Aorta (tissue), 5 donors: ENCODE data around the gene TMEM245. TPM values are rescaled to one million over a fixed set of nuclear protein-coding genes. Genes with fewer than 3 reads are reported as not detected.
"Not testable (repeated sequence)": the region's sequence is repeated elsewhere in the genome, so short reads cannot be mapped to it uniquely, and the experiment has no call there.

Experiments
- ATAC-seq: fragments of 200-7000 bp; cut with Tn5 transposase; one replicate; pipeline ENCODE4 v1.9.1; 2022; ENCODE audit warnings: moderate library complexity; ENCODE audit not compliant: low FRiP score
- DNase-seq, 2 donors: peaks; one replicate each; pipeline ENCODE4 v3.0.0-alpha.2; 2020
- H3K27ac ChIP-seq, 2 donors: one replicate each; pipeline ENCODE4 v1.5.1; 2013; ENCODE audit warnings: low read length in 2 of 2, mild to moderate bottlenecking in 2 of 2, moderate library complexity in 2 of 2, control low read depth in 1 of 2, inconsistent platforms in 1 of 2, low read depth in 1 of 2
- H3K27me3 ChIP-seq, 2 donors: one replicate each; pipeline ENCODE4 v1.6.1; 2013; ENCODE audit warnings: control low read depth in 1 of 2, low read length in 1 of 2, mild to moderate bottlenecking in 1 of 2, moderate library complexity in 1 of 2; ENCODE audit not compliant: insufficient read depth in 2 of 2, control insufficient read depth in 1 of 2
- H3K36me3 ChIP-seq, 2 donors: one replicate each; pipeline ENCODE4 v1.6.1; 2013; ENCODE audit warnings: control low read depth in 1 of 2, low read length in 1 of 2, mild to moderate bottlenecking in 1 of 2; ENCODE audit not compliant: insufficient read depth in 2 of 2, control insufficient read depth in 1 of 2
- H3K4me1 ChIP-seq, 2 donors: one replicate each; pipeline ENCODE4 v1.6.1; 2013; ENCODE audit warnings: low read length in 2 of 2, control low read depth in 1 of 2, mild to moderate bottlenecking in 1 of 2, moderate library complexity in 1 of 2; ENCODE audit not compliant: insufficient read depth in 2 of 2, control insufficient read depth in 1 of 2
- H3K4me3 ChIP-seq, 2 donors: one replicate each; pipeline ENCODE4 v1.5.1; 2013; ENCODE audit warnings: low read length in 2 of 2, control low read depth in 1 of 2, mild to moderate bottlenecking in 1 of 2
- H3K9me3 ChIP-seq: one replicate; pipeline ENCODE4 v1.6.1; 2013; ENCODE audit warnings: mild to moderate bottlenecking, low read length; ENCODE audit not compliant: control insufficient read depth
- WGBS, 2 donors: extraction: QIAGEN DNeasy Blood & Tissue Kit; methylation state at CpG; one replicate each; pipeline ENCODE4 v1.1.7; 2013; 5-methylcytosine and 5-hydroxymethylcytosine counted together
- intact Hi-C, 2 donors: fragments of 100-400 bp; cut with DNase I; formaldehyde crosslinking; loops; one replicate each; pipeline versions ENCODE4 v1.14.2 to v1.15.0; 2022
- polyA plus RNA-seq, 2 donors: library from polyadenylated mRNA; stranded (reverse); fragments of 200-250 nt; gene quantifications; one replicate each; pipeline ENCODE4 v1.2.3, GENCODE V29; 2013
- total RNA-seq, 2 donors: library from RNA; stranded (reverse); fragmentation: NEBNext Ultra II Directional; extraction: Animal tissue kit (Norgen Biotek cat#: 25700); gene quantifications; one replicate each; pipeline ENCODE4 v1.2.1, GENCODE V29; 2021
- donor health status: healthy with polysubstance abuse.
- donor health status: Bipolar disorder and iron deficiency.
- donor health status: DM: no; HTN: no; CAD: no.
- donor health status: DM: no; HTN: no; CAD: no.
- donor health status: DM: yes; HTN: yes; CAD: no.

TMEM245 gene
- total and polyA plus RNA-seq, 4 donors = 10.1 to 60.1 (median 36.4) TPM

DNA sequence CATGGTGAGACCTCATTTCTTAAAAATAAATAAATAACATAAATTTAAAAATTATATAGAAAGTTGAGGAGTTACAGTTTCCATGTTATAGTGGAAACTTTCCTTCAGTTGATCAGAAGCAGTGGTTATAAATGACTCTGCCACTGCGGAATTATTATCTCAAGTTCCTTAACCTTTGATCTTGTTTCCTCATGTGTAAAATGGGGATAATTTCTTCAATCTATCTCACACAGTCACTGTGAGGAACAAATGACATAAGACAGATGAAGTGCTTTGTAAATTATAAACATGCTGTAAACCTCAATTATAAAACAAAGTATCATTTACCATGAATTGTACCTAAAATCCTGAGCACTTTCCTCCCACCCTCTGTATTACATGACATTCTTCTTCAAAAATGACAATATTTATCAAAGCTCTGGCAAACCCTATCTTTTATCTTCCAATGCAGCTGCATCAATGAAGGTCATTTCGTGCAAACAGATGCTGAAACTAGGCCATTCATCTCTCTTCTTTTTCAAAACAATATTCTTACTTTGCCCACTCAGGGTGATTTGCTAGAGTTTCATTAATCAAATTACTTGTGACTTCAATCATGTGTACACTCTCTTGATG, 46.8 kb downstream of the TMEM245 start:
- no peak overlapping the region for H3K27ac ChIP-seq
- no peaks in the 10 kb centered on the region for H3K9me3 ChIP-seq
- H3K4me3 ChIP-seq = no peak overlapping the region
- ATAC-seq (no peak), DNase-seq (no peak)
- peaks cover 0 to 8% of the 10 kb centered on the region in 2 donors for H3K36me3 ChIP-seq
- WGBS, 2 donors = 80 to 90% methylated on average over 2 of the region's 2 CpGs
- no peaks in the 10 kb centered on the region for H3K4me1 ChIP-seq
- H3K27me3 ChIP-seq = no peaks in the 10 kb centered on the region
- intact Hi-C loops = no loop called here

DNA sequence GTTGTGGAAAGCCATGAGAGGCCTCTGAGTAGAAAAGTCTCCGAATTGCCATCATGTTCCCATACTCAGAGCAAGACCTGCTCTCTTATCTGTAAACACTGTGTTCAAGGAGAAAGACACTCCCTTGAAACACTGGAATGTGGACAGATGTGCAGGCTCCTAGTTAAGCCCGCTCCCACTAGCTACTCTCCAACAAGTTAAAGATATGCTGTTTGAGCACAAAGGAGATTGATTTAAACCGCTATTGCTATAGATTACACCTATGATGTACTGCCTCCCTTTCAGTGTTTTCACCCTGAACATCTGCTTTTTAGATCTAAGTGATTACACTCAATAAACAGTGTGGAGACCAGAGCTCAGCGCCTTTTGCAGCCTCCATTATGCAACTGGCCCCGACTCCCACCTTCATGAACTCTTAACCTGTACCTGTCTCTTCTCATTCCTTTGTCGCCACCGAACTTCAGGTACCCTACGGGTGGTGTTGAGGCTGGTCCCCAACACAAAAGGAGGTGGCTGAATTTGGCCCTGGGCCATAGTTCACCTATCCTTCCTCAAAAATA, 47.5 kb downstream of the TMEM245 start:
- intact Hi-C loops = no loop called here
- Histone ChIP-seq H3K27me3 (no peaks in the 10 kb centered on the region), H3K27ac (no peak overlapping the region), H3K9me3 (no peaks in the 10 kb centered on the region), H3K4me3 (no peak overlapping the region), H3K4me1 (no peaks in the 10 kb centered on the region), H3K36me3 (peaks cover 0 to 8% of the 10 kb centered on the region in 2 donors)
- DNase-seq = no peak
- no peak for ATAC-seq
- WGBS, 2 donors = 93 to 95% methylated on average over 8 of the region's 8 CpGs

DNA sequence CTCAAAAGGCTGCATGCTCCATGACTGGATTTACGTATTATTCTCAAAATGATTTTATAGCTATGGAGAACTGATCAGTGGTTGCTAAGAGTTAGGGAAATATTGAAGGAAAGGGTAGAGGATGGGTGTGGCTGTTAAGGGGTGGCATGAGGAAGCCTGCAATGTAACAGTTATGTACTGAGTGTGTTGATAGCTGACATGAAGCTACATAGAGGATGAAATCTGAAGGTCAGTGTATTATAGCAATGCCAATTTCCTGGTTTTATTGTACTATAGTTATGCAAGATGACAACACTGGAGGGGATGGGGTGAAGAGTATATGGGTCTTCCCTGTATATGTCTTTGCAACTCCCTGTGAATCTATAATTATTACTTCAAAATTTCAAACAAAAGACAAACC, 51.0 kb downstream of the TMEM245 start:
- Histone ChIP-seq H3K36me3 (peaks cover under 1 to 8% of the 10 kb centered on the region in 2 donors), H3K27me3 (no peaks in the 10 kb centered on the region), H3K9me3 (no peaks in the 10 kb centered on the region), H3K4me1 (no peaks in the 10 kb centered on the region), H3K27ac (no peak overlapping the region), H3K4me3 (no peak overlapping the region)
- intact Hi-C loops = no loop called here
- 96 to 97% methylated on average over 1 of the region's 1 CpG for WGBS, 2 donors
- ATAC-seq = no peak
- no peak for DNase-seq

DNA sequence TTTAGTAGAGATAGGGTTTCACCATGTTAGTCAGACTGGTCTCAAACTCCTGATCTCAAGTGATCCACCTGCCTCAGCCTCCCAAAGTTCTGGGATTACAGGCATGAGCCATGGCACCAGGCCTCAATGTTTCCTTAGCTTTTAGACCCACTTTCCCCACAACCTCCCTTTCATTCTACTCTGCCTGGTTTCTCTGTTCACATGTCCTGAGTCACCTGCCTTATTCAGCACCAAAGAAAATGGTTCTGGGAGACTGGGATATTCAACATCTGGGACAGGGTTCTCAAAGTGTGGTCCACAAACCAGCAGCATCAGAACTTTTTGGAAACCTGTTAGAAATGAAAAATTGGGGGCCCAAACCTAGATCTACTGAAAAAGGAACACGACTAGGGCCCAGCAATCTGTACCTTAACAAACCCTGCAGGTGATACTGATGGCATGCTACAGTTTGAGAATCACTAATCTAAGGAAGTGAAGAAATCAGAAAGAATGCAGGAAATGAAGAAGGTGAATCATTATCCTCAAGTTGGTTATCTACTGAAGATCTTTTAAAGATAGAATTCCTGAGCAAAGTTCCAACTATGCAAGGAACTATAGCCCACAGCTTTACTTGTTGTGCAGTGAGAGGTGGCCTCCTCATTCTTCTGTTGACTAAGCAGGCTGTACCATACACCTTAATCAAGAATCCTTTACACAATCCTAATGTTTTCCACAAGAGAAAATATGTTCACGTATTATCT, 54.6 kb downstream of the TMEM245 start:
- Histone ChIP-seq H3K27me3 (no peaks in the 10 kb centered on the region), H3K9me3 (no peaks in the 10 kb centered on the region), H3K4me3 (no peak overlapping the region), H3K27ac (no peak overlapping the region), H3K36me3 (peaks cover 7 to 8% of the 10 kb centered on the region in 2 donors), H3K4me1 (peaks cover 0 to 2% of the 10 kb centered on the region in 2 donors)
- no peak for ATAC-seq
- intact Hi-C loops = no loop called here
- WGBS, 2 donors = 90 to 92% methylated on average over 2 of the region's 2 CpGs
- DNase-seq = no peak

DNA sequence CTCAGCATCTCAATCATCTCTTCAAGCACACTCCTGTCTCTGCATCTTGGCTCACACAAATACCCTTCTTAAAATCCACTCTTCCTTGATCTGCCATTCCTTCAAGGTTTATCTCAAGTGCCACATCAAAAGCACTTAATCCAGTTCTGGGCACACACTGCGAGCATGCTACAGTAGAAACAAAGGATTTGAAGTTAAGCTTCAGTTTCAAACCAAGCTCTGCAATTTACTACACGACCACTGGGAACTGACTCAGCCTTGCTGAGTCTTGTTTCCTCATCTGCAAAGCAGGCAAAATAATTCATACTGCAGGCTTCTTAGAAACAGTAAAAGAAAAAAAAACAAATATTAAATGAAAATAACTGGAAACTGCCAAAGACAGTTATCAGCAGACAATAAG, 56.0 kb downstream of the TMEM245 start:
- Histone ChIP-seq H3K4me3 (no peak overlapping the region), H3K9me3 (no peaks in the 10 kb centered on the region), H3K4me1 (peaks cover 0 to 2% of the 10 kb centered on the region in 2 donors), H3K27me3 (no peaks in the 10 kb centered on the region), H3K36me3 (peaks cover 2 to 7% of the 10 kb centered on the region in 2 donors), H3K27ac (no peak overlapping the region)
- WGBS, 2 donors = 65 to 70% methylated on average over 2 of the region's 2 CpGs
- intact Hi-C loops = no loop called here
- ATAC-seq (no peak), DNase-seq (no peak)

DNA sequence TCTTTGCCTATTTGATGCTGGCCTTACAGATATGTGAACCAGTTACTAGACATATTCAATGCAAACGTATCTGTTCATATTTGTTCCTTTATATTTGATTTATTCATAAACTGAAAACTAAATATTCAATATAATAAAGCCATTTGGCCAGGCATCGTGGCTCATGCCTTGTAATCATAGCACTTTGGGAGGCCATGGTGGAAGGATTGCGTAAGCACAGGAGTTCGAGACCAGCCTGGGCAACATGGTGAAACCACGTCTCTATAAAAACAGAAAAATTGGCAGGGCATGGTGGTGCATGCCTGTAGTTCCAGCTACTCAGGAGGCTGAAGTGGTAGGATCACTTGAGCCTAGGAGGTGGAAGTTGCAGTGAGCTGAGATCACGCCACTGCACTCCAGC, 57.2 kb downstream of the TMEM245 start:
- H3K27ac ChIP-seq = no peak overlapping the region
- no peaks in the 10 kb centered on the region for H3K27me3 ChIP-seq
- WGBS, 2 donors = 70% methylated on average over 6 of the region's 6 CpGs
- intact Hi-C loops = no loop called here
- DNase-seq (no peak), ATAC-seq (no peak)
- no peaks in the 10 kb centered on the region for H3K9me3 ChIP-seq
- peaks cover 0 to 2% of the 10 kb centered on the region in 2 donors for H3K4me1 ChIP-seq
- H3K4me3 ChIP-seq = no peak overlapping the region
- H3K36me3 ChIP-seq = peaks cover 0 to 7% of the 10 kb centered on the region in 2 donors

DNA sequence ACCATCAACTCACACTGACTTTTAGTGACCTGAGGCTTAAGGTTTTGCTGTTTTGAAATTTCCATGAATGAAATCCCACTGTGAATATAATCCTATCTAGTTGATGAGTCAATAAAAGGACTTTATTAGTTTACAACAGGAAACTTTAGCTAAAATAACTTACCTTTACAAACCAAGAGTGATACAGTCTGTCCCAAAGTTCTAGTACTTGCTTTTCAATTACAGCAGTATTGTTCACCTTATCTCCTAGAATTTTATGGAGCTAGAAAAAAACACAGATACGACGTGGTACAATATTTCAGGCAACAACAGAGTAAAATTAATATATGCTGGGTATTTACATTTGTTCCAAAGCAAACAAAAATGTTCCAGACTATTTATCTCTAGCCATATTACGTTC, 59.6 kb downstream of the TMEM245 start:
- ATAC-seq = no peak
- Histone ChIP-seq H3K36me3 (peaks cover 0 to 11% of the 10 kb centered on the region in 2 donors), H3K4me3 (no peak overlapping the region), H3K27ac (no peak overlapping the region), H3K4me1 (peaks cover 0 to 2% of the 10 kb centered on the region in 2 donors), H3K27me3 (no peaks in the 10 kb centered on the region), H3K9me3 (no peaks in the 10 kb centered on the region)
- intact Hi-C loops = no loop called here
- DNase-seq = no peak
- WGBS, 2 donors = 3 to 6% methylated on average over 3 of the region's 3 CpGs

DNA sequence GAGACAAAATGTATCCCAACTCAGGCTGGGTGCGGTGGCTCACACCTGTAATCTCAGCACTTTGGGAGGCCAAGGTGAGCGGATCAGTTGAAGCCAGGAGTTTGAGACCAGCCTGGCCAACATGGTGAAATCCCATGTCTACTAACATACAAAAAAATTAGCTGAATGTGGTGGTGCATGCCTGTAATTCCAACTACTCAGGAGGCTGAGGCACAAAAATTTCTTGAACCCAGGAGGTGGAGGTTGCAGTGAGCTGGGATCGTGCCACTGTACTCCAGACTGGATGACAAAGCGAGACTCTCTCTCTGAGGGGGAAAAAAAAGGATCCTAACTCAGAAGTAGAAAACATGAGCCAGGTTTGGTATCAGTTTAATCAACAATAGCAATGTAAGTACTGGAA, 66.6 kb downstream of the TMEM245 start:
- not testable (repeated sequence) for DNase-seq

DNA sequence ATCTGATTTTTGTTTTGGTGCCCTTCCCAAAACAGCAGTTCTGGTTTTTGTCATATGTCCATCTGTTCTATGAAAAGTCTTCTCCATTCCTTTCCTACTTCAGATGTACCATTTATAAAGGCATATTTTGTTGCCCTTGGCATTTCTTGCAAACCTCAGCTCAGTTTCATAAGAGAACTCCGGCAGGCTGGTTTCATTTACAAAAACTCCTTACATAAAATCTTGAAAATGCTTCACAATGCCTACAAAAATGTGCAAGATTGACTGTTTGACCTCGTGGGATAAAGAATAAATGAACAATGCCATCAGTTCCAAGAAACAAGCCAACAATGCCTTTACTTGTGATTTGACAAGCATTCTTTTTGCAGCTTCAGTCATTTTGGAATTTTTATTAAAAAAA, 67.3 kb downstream of the TMEM245 start:
- H3K27me3 ChIP-seq = no peaks in the 10 kb centered on the region
- ATAC-seq (no peak), DNase-seq (no peak)
- H3K4me3 ChIP-seq = no peak overlapping the region
- peaks cover 2 to 6% of the 10 kb centered on the region in 2 donors for H3K4me1 ChIP-seq
- peaks cover 5% of the 10 kb centered on the region in 2 donors for H3K36me3 ChIP-seq
- WGBS, 2 donors = 2 to 5% methylated on average over 2 of the region's 2 CpGs
- no peak overlapping the region for H3K27ac ChIP-seq
- intact Hi-C loops = no loop called here
- H3K9me3 ChIP-seq = no peaks in the 10 kb centered on the region

More for the DNA sequence above, 66.6 kb downstream of the TMEM245 start:
- H3K27ac ChIP-seq = peak overlapping the region in 1 of 2 donors; percentile 59
- ATAC-seq, H3K4me3 ChIP-seq, H3K4me1 ChIP-seq, intact Hi-C loops, H3K9me3 ChIP-seq, H3K27me3 ChIP-seq, H3K36me3 ChIP-seq: not testable (repeated sequence)
- WGBS, 2 donors = 77 to 82% methylated on average over 4 of the region's 4 CpGs
